Measurements from ENCODE around the gene REX1BD. TPM values are rescaled to one million over a fixed set of nuclear protein-coding genes. Genes with fewer than 3 reads are reported as not detected.
A peak's percentile ranks its signal among the peaks of the same experiment; 100 is the strongest.

Gene REX1BD
- total and polyA plus RNA-seq, 2 of the 8 experiments (the other 6 are each of a cell fraction or from before 2014, with no cell fraction given) = 56.8 to 62.7 TPM

GRCh38 chr19:18589380-18590272 lies 1.0 kb downstream of the REX1BD start:
- Histone ChIP-seq H3K18ac (ENCODE audit: extremely low read depth, low read length) (peak overlapping the region; percentile 81), H3K9me3 (ENCODE audit: insufficient read depth in 2 of 2, low read depth in 1 of 2, low read length in 1 of 2) (no peaks in the 10 kb centered on the region), H3K23me2 (ENCODE audit: low read depth, low read length) (peaks cover 14% of the 10 kb centered on the region), H3K14ac (ENCODE audit: insufficient read length) (no peak overlapping the region), H4K91ac (replicated peaks; ENCODE audit: insufficient read length, low read length) (peak overlapping the region; percentile 91), H2BK120ac (replicated peaks; ENCODE audit: low read depth, low read length) (no peak overlapping the region), H2BK12ac (ENCODE audit: low read depth, low read length) (no peak overlapping the region), H2BK5ac (ENCODE audit: low read depth, low read length) (peak overlapping the region; percentile 86), H3K79me2 (ENCODE audit: control insufficient read depth in 1 of 2, insufficient read depth in 2 of 2, low read length in 2 of 2) (no peaks in the 10 kb centered on the region), H3K4me1 (replicated peaks in 1 of 4; ENCODE audit: control insufficient read depth in 3 of 4, insufficient read depth in 4 of 4, low read length in 3 of 4) (peaks cover 2 to 20% (median 13%) of the 10 kb centered on the region in 4 experiments), H2AK5ac (ENCODE audit: low read depth, low read length) (no peak overlapping the region), H3K27me3 (replicated peaks in 1 of 4; ENCODE audit: control insufficient read depth in 3 of 4, extremely low read depth in 1 of 4, insufficient read depth in 3 of 4, low read length in 3 of 4) (no peaks in the 10 kb centered on the region; a peak in 2 of 7 replicates), H2AFZ (ENCODE audit: low read length) (no peak overlapping the region; the same call in 1 of the 2 replicates), H3K4me3 (ENCODE audit: extremely low read depth in 1 of 4, insufficient read depth in 2 of 4, low read depth in 3 of 4, low read length in 4 of 4) (peak overlapping the region; percentile 78 to 91 (median 84)), H3K4me2 (ENCODE audit: insufficient read depth in 1 of 2, low read depth in 2 of 2, low read length in 2 of 2) (peak overlapping the region; percentile 75 to 95), H3K36me3 (ENCODE audit: control insufficient read depth in 2 of 4, insufficient read depth in 4 of 4, low read length in 3 of 4) (no peaks in the 10 kb centered on the region), H3K23ac (ENCODE audit: insufficient read length) (no peak overlapping the region), H4K20me1 (replicated peaks in 1 of 2; ENCODE audit: control insufficient read depth in 1 of 2, insufficient read depth in 2 of 2, low read length in 2 of 2) (peaks cover 0 to 3% of the 10 kb centered on the region in 2 experiments), H3K79me1 (ENCODE audit: low read depth, low read length) (no peaks in the 10 kb centered on the region), H3K9ac (replicated peaks in 1 of 4; ENCODE audit: extremely low read depth in 1 of 4, low read depth in 3 of 4, low read length in 3 of 4) (peak overlapping the region; percentile 24 to 89 (median 84)), H4K5ac (ENCODE audit: insufficient read length, low read depth, low read length) (peak overlapping the region; percentile 47), H2BK20ac (ENCODE audit: low read length) (no peak overlapping the region), H3K27ac (ENCODE audit: low read depth, low read length) (peak overlapping the region; percentile 94; the same call in 1 of the 2 replicates), H3K4ac (replicated peaks; ENCODE audit: insufficient read length, low read depth, low read length) (peak overlapping the region; percentile 8), H3K56ac (replicated peaks; ENCODE audit: insufficient read length, low read depth, low read length) (peak overlapping the region; percentile 49), H4K8ac (ENCODE audit: extremely low read depth, insufficient read depth, low read length) (peak overlapping the region; percentile 86), H2BK15ac (ENCODE audit: low read length) (no peak overlapping the region)
- FAIRE-seq = no peak
- POLR2A ChIA-PET (ENCODE audit: partially characterized antibody) = interaction anchor here (0.5 to 10.3 kb wide), 37 partner anchors 8 to 242 kb away, joined by 3 to 112 read pairs (median 3); partner anchors contain the start of genes CRLF1, FKBP8, ISYNA1 and TMEM59L
- CTCF ChIA-PET (ENCODE audit: partially characterized antibody) = interaction anchor here (0.6 to 12.5 kb wide), 31 partner anchors 8 to 1685 kb away, joined by 3 to 139 read pairs (median 3); partner anchors contain the start of gene UBA52
- DNase-seq (ENCODE audit: low read depth in 1 of 2, low spot score in 2 of 2) = peak; percentile 69 to 87
- 2% methylated on average over 39 of the region's 52 CpGs; no CpG with 5 or more reads in 1 of the 2 experiments for WGBS, 2 experiments (ENCODE audit: extremely low coverage in 1 of 2, insufficient coverage in 1 of 2, insufficient read length in 1 of 2, insufficient replicate concordance in 2 of 2, low coverage in 1 of 2, low lambda C conversion rate in 2 of 2, missing lambda C conversion rate in 1 of 2)
- peak; percentile 52; the same call in 1 of the 2 replicates for TF ChIP-seq TAF1 (IDR thresholded peaks at IDR 0.05; ENCODE audit: low read depth, low read length)
- peak; percentile 29 for TF ChIP-seq KDM4A (IDR thresholded peaks at IDR 0.05; ENCODE audit: low read depth, low read length, severe bottlenecking)
- TF ChIP-seq HDAC6 (IDR thresholded peaks at IDR 0.05; ENCODE audit: low read depth, low read length) = no peak
- TF ChIP-seq POLR2AphosphoS5 (IDR thresholded peaks at IDR 0.05; ENCODE audit: low read depth, low read length) = peak; percentile 32; the same call in 1 of the 2 replicates
- TF ChIP-seq HDAC2 (IDR thresholded peaks at IDR 0.05; ENCODE audit: borderline replicate concordance in 1 of 2, low read depth in 2 of 2, low read length in 2 of 2) = no peak
- peak; percentile 76; a peak in 2 of 3 replicates for TF ChIP-seq POLR2A (IDR thresholded peaks at IDR 0.05; ENCODE audit: control extremely low read depth in 1 of 2, low read depth in 2 of 2, low read length in 2 of 2)
- 0 out of 2 replicates have a peak, but pooled peaks have one; percentile 19 for TF ChIP-seq TEAD4 (IDR thresholded peaks at IDR 0.05; ENCODE audit: low read depth, low read length)
- TF ChIP-seq CEBPB (IDR thresholded peaks at IDR 0.05; ENCODE audit: low read depth, low read length) = no peak
- TF ChIP-seq PHF8 (conservative IDR thresholded peaks at IDR 0.05; ENCODE audit: low read depth, low read length) = peak; percentile 24
- no peak for TF ChIP-seq SP2 (IDR thresholded peaks at IDR 0.05; ENCODE audit: low read length)
- peak; percentile 97 for TF ChIP-seq MAX (IDR thresholded peaks at IDR 0.05)
